ENCODE results near the gene KLK4. TPM values are rescaled to one million over a fixed set of nuclear protein-coding genes. Genes with fewer than 3 reads are reported as not detected.

KLK4 gene
- total RNA-seq, 2 experiments from 2014 or later = not detected

- no peak overlapping the region for H2AFZ ChIP-seq (ENCODE audit: low read length)
- no peak for DNase-seq (ENCODE audit: low spot score)
- no peaks in the 10 kb centered on the region for H3K4me1 ChIP-seq (ENCODE audit: insufficient read depth, low read length, poor library complexity, severe bottlenecking)
- no peak for TF ChIP-seq EZH2phosphoT487 (IDR thresholded peaks at IDR 0.05; ENCODE audit: borderline replicate concordance, low read depth, low read length)
- TF ChIP-seq, protein P1, sequence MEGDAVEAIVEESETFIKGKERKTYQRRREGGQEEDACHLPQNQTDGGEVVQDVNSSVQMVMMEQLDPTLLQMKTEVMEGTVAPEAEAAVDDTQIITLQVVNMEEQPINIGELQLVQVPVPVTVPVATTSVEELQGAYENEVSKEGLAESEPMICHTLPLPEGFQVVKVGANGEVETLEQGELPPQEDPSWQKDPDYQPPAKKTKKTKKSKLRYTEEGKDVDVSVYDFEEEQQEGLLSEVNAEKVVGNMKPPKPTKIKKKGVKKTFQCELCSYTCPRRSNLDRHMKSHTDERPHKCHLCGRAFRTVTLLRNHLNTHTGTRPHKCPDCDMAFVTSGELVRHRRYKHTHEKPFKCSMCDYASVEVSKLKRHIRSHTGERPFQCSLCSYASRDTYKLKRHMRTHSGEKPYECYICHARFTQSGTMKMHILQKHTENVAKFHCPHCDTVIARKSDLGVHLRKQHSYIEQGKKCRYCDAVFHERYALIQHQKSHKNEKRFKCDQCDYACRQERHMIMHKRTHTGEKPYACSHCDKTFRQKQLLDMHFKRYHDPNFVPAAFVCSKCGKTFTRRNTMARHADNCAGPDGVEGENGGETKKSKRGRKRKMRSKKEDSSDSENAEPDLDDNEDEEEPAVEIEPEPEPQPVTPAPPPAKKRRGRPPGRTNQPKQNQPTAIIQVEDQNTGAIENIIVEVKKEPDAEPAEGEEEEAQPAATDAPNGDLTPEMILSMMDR (conservative IDR thresholded peaks at IDR 0.05; ENCODE audit: low read length) = no peak
- CTCF ChIA-PET (ENCODE audit: unreplicated experiment) = no interaction called here
- no peaks in the 10 kb centered on the region for H3K9me3 ChIP-seq (ENCODE audit: low read length)
- no peak overlapping the region for H3K27ac ChIP-seq (ENCODE audit: low read depth, low read length, poor library complexity, severe bottlenecking)
- H3K4me2 ChIP-seq (ENCODE audit: low read length) = no peak overlapping the region
- no peaks in the 10 kb centered on the region for H3K79me2 ChIP-seq (ENCODE audit: insufficient read depth, low read depth, low read length)
- POLR2A ChIA-PET = no interaction called here
- no peaks in the 10 kb centered on the region for H3K9me2 ChIP-seq (ENCODE audit: insufficient read depth, low read length)
- no peak overlapping the region for H3K4me3 ChIP-seq (ENCODE audit: low read depth, low read length, poor library complexity, severe bottlenecking)
- intact Hi-C loops (cut with micrococcal nuclease; ENCODE audit: unreplicated experiment) = no loop called here
- no TSS peak for BruUV-seq (replicated peaks)
- H3K36me3 ChIP-seq (ENCODE audit: insufficient read depth, low read length) = no peaks in the 10 kb centered on the region
- H4K20me1 ChIP-seq (ENCODE audit: insufficient read depth, low read length) = no peaks in the 10 kb centered on the region
Measured at GRCh38 chr19:50939596-50939995, 28.4 kb upstream of the KLK4 start.

DNA sequence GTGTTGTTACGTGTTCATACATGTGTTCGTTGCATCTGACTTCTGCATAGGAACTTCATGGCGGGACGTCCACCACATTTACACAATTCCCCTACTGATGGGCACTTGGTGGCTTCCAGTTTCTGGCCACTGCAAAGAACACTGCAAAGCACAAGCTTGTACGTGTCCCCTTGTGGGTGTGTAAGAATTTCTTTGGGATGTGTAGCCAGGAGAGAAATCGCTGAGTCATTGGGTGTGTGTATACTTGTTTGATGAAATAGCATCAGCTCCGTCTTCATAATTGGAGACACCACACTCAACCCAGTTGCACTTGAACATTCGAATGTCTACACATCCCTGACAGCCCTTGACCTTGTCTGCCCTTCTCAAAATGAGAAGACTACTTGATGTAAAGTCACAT is 22.4 kb upstream of the KLK4 start:
- Histone ChIP-seq H3K36me3 (ENCODE audit: insufficient read depth, low read length) (no peaks in the 10 kb centered on the region), H3K9me2 (ENCODE audit: insufficient read depth, low read length) (no peaks in the 10 kb centered on the region), H2AFZ (ENCODE audit: low read length) (no peak overlapping the region), H3K4me3 (ENCODE audit: low read depth, low read length, poor library complexity, severe bottlenecking) (no peak overlapping the region), H3K4me1 (ENCODE audit: insufficient read depth, low read length, poor library complexity, severe bottlenecking) (no peaks in the 10 kb centered on the region), H3K27ac (ENCODE audit: low read depth, low read length, poor library complexity, severe bottlenecking) (no peak overlapping the region), H4K20me1 (ENCODE audit: insufficient read depth, low read length) (no peaks in the 10 kb centered on the region), H3K79me2 (ENCODE audit: insufficient read depth, low read depth, low read length) (no peaks in the 10 kb centered on the region), H3K9me3 (ENCODE audit: low read length) (no peaks in the 10 kb centered on the region), H3K4me2 (ENCODE audit: low read length) (no peak overlapping the region)
- BruUV-seq (replicated peaks) = no TSS peak
- intact Hi-C loops (cut with micrococcal nuclease; ENCODE audit: unreplicated experiment) = no loop called here
- TF ChIP-seq EZH2phosphoT487 (IDR thresholded peaks at IDR 0.05; ENCODE audit: borderline replicate concordance, low read depth, low read length) = no peak
- TF ChIP-seq, protein P1 (conservative IDR thresholded peaks at IDR 0.05; ENCODE audit: low read length) = no peak
- no peak for DNase-seq (ENCODE audit: low spot score)
- CTCF ChIA-PET (ENCODE audit: unreplicated experiment) = no interaction called here
- POLR2A ChIA-PET = no interaction called here

DNA sequence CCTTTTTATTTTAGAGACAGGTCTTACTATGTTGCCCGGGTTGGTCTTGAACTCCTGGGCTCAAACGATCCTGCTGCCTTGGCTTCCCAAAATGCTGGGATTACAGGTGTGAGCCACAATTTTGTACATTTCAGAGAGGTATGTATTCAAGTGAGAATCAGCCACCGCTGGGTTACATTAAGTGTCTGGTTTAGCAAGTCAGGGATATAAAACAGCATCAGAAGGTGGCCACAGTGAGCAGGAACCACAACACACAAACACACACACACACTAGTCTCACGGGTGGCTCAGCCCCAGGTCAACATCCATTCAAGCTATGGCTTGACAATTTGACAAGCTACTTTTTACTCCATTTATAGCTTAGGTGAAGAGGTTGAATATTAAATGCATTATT is 21.5 kb upstream of the KLK4 start:
- intact Hi-C loops (cut with micrococcal nuclease; ENCODE audit: unreplicated experiment) = no loop called here
- H4K20me1 ChIP-seq (ENCODE audit: insufficient read depth, low read length) = no peaks in the 10 kb centered on the region
- TF ChIP-seq, protein P1 (conservative IDR thresholded peaks at IDR 0.05; ENCODE audit: low read length) = no peak
- TF ChIP-seq EZH2phosphoT487 (IDR thresholded peaks at IDR 0.05; ENCODE audit: borderline replicate concordance, low read depth, low read length) = no peak
- DNase-seq (ENCODE audit: low spot score) = no peak
- no peaks in the 10 kb centered on the region for H3K4me1 ChIP-seq (ENCODE audit: insufficient read depth, low read length, poor library complexity, severe bottlenecking)
- H3K36me3 ChIP-seq (ENCODE audit: insufficient read depth, low read length) = no peaks in the 10 kb centered on the region
- H3K4me3 ChIP-seq (ENCODE audit: low read depth, low read length, poor library complexity, severe bottlenecking) = no peak overlapping the region
- no peaks in the 10 kb centered on the region for H3K9me2 ChIP-seq (ENCODE audit: insufficient read depth, low read length)
- no peaks in the 10 kb centered on the region for H3K79me2 ChIP-seq (ENCODE audit: insufficient read depth, low read depth, low read length)
- H2AFZ ChIP-seq (ENCODE audit: low read length) = no peak overlapping the region
- no peaks in the 10 kb centered on the region for H3K9me3 ChIP-seq (ENCODE audit: low read length)
- no peak overlapping the region for H3K4me2 ChIP-seq (ENCODE audit: low read length)
- no TSS peak for BruUV-seq (replicated peaks)
- CTCF ChIA-PET (ENCODE audit: unreplicated experiment) = no interaction called here
- no peak overlapping the region for H3K27ac ChIP-seq (ENCODE audit: low read depth, low read length, poor library complexity, severe bottlenecking)
- POLR2A ChIA-PET = no interaction called here
